OCI-LY3 (cell line): ENCODE results near the gene IL22RA1.

Experiments
- CTCF ChIP-seq: fragments of 200-600, 300-600 bp; sonication (generic); IDR thresholded peaks from 2 replicates; pipeline ENCODE4 v1.5.1; 2014; ENCODE audit warnings: antibody characterized with exemption, low read length, low read depth
- EZH2phosphoT487 ChIP-seq: fragments of 200-600 bp; shearing (Covaris generic); IDR thresholded peaks from 2 replicates; pipeline ENCODE4 v1.6.1; 2018; ENCODE audit warnings: antibody characterized with exemption, mixed run types, low read depth

GRCh38 chr1:24185076-24185475, 42.1 kb upstream of the IL22RA1 start:
- TF ChIP-seq CTCF (no peak), EZH2phosphoT487 (no peak)
